GM18499 (cell line): ENCODE data around the gene GSC2.

Experiments
- ATAC-seq: cut with Tn5 transposase; IDR thresholded peaks from one replicate; pipeline ENCODE4 v1.9.1; 2021; ENCODE audit warnings: moderate number of reproducible peaks; ENCODE audit not compliant: insufficient read depth, unreplicated experiment

The GSC2 gene

GRCh38 chr22:19137384-19138216 lies 12.5 kb downstream of the GSC2 start:
- ATAC-seq, result no peak

- no peak for ATAC-seq
These were observed 13.2 kb downstream of the GSC2 start for GRCh38 chr22:19136915-19137314.

DNA sequence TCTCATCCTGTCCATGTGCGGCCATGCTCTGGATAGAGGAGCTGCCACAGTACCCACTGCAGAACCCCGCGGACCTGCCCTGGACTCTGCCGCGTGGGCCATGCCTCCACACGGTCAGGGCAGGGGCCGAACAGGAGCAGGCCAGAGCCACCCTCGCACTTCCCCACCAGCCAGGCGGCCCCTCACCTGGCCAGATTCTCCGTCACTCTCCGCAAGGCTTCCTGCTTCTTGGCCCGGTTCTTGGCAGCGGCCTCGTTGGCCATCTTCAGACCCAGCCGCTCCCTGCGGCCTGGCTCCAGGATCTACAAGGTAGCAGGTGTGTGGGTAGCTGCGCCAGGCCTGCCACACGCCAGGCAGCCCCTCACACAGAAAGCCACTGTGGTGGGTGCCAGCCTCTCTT lies 15.2 kb downstream of the GSC2 start:
- ATAC-seq, result no peak

GRCh38 chr22:19134176-19134831 lies 15.8 kb downstream of the GSC2 start:
- ATAC-seq, result no peak

DNA sequence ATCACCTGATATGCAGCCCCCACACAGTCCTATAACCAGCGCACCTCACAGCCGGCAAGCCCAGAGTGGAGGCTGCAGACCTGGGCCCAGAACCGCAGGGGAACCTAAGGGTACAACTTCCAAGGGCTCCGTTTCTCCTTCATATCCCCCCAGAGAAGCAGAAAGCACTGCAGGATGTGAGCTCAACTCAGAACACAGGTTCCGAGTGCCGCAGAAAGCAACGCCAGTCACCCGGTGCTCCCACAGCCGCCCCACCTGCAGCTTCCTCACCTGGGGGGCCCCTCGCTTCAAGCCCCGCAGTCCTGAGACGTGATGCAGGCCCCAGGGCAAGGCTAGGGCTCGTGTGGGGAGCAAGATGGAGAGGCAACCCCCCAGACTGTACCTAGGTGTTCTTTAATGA lies 16.5 kb downstream of the GSC2 start:
- ATAC-seq, result no peak

DNA sequence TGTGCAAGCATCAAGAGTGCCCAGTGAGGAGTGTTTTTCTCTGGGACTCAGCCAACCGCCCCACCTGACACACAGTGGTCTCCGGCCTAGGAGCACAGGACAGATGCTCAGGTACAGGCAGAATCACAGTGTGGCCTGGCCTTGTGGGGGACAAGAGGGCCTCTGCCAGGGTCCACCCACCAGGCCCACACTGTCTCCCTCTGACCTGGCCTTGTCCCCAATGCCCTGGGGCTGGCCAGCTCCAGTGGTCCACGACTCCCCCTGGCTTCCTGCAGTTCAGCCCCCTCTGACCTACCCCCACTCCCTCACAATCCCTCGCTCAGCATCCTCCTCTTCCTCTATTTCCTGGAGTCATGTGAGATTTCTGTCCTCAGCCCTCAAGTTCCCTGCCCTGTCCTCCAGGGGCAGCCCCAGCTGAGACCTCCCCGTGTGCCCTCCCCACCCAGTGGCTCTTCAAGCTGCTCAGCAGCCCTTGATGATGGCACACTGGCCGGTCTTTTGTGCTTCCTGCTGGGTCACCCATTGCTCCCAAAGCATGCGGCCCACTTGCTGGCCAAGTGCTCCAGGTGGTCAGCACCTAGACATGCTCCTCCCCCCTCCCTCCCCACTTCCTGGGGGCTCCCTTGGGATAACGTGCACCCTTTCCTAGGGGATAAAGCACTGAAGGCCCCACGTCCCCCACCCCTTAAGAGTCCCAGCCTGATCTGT lies 17.2 kb downstream of the GSC2 start:
- ATAC-seq, result no peak

- no peak for ATAC-seq
These were observed 17.9 kb downstream of the GSC2 start for GRCh38 chr22:19132153-19132552.

DNA sequence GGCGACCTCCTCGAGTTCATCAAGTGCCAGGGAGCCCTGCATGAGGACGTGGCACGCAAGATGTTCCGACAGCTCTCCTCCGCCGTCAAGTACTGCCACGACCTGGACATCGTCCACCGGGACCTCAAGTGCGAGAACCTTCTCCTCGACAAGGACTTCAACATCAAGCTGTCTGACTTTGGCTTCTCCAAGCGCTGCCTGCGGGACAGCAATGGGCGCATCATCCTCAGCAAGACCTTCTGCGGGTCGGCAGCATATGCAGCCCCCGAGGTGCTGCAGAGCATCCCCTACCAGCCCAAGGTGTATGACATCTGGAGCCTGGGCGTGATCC lies 18.4 kb downstream of the GSC2 start:
- ATAC-seq, result no peak

GRCh38 chr22:19130959-19131684 lies 19.0 kb downstream of the GSC2 start, which contains the start of gene TSSK2:
Gene TSSK2 (plus strand): TSS chr22:19131308. CDS start chr22:19131400, 92 bp downstream.
- no peak for ATAC-seq

DNA sequence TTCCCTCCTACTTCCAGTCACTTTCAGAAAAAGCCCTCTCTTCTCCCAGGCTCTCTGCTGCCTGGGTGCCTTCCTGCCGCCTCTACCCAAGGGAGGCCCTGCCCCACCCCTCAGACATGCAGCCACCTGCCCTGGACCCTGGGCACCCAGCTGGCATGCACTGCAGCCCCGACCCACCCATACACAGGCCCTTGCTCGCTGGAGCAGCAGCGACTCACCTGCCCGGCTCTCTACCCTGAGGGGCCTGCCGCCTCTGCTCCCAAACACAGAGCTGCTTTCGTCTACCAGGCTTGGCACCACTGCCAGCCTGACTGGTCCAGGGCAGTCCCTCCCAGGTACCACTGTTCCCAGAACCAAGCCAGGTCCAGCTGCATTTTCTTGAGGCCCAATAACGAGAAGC lies 20.2 kb downstream of the GSC2 start:
- no peak for ATAC-seq

DNA sequence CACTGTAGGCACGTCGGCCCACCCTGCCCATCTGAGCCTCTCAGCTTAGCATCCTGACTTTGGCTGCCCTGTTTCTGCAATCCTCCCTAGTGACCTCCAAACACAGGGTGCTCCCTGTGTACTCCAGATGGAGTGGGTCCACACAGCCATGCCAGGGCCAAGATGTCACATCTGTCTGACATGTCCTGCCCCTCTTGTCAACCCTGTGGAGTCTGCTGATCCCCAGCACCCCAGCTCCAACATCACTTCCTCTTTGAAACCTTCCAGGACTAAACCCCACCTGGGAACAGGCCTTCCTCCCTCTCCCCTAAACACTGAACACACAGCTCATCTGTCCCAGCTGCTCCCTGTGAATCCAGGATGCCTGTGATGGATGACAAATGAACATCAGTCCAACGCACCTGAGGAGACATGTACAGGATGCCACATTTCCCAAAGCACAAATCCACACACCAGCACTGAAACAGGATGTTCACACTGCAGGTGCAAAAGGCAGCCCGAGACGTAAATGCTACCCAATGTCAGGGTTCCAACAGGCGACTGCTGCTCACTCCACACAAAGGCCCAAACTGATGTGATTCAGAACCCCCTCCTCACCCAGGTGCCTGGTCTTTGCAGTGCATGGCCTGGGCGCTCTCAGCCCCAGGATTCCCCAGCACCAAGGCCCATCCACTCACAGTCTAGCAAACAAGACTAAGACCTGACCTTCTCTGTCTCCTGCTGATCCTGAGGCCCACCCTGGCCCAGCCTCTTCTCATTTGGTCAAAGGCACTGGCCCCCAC lies 21.0 kb downstream of the GSC2 start:
- no peak for ATAC-seq

DNA sequence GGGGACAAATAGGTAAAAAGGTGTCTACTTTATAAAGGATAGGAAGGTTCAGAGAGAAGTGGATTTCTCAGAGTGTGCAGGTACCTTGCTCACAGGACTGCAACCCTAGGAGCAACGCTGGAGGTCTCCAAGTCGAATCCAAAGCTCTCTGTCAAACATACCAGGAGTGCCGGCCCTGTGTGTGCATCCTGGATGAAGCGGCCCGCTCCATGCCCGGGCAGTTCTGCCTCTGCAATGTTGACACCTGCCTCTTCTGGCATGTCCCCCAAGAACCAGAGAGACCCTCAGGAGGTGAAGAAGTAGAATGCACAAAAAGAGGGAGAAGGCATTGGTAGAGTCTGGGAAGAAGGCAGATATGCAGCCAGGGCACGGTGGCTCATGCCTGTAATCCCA lies 22.1 kb downstream of the GSC2 start:
- ATAC-seq, result no peak

DNA sequence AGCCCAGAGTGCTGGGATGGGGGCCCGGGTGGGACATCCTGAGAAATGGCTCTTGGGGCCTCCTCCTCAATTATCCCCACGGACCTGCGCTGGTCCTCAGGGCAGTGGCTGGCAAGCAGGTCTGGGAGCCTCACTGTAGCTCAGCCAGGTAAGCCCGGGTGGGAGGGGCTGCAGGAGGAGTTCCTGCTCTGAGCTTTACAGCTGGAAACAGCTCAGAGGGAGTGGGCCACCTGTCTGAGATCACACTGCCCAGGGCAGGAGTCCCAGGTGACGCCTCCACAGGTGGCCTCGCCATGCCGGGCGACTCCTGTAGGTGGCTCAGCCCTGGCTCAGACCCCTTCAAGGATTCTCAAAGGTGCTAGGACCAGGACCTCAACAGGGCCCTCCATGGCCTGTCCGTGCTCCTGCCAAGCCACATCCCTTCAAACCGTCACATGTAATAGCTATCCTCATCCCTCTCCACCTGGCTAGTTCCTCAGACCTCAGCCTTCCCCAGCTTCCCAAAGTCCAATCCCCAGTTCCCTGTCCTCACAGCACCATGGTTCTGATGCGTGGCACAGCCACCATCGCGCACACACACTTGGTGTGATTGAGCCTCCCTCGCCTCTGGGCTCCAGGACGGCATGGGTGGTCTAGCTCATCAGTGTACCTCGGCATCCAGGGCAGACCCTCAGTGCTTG lies 22.6 kb downstream of the GSC2 start:
- ATAC-seq, result no peak

DNA sequence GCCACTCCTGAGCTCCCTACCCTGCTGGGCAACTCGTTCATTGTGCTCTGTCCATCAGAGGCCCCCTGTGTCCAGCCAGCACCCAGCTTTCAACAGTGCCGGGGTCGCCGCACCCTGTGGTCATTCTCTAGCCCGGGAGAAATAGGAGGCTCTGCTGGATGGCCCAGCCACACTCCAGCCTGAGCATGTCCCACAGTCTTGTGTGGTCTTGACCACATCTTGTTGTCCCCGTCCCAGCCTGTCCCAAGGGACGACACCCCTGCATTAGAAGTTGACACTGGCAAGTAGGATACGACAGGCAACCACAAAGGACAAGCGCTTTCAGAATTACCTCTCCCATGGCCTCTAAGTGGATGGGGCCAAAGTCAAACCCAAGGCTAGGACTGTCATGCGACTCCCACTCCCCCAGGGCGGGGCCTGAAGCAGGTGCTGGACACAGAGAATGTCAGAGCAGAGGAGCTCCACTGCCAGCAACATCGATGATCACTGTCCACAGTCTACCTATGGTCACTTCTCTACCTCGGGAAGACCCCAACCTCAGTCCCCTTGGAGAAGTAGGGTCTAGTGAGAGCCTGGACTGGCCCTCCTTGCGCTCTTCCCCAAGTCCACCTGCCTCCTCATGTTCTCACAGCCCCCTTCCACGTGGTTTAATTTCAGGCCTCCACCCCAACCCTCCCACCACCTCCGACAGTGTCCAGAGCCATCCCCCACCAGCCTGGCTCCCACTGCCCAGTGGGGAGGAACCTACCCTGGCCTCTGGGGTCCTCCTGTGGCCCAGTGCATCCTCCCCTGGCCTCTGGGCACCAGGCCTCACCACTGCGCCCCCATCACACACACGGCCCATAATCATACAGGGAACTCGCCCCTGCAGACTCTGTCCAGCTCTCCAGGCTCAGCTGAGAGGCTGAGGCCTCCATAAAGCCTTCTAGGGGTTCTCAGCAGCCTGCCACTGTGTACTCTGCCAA lies 23.5 kb downstream of the GSC2 start:
- no peak for ATAC-seq

- no peak for ATAC-seq
These were observed 24.4 kb downstream of the GSC2 start for GRCh38 chr22:19125474-19126308.

- ATAC-seq, result no peak
These were observed 25.1 kb downstream of the GSC2 start for GRCh38 chr22:19125011-19125410.

- ATAC-seq, result no peak
These were observed 25.7 kb downstream of the GSC2 start for GRCh38 chr22:19124377-19124776.
